ENCODE measurements around the gene TMEM178B. TPM values are rescaled to one million over a fixed set of nuclear protein-coding genes. Genes with fewer than 3 reads are reported as not detected.

The TMEM178B gene
- polyA plus RNA-seq, 1 donor (not counting 4 experiments of a cell fraction or from before 2014, with no cell fraction given), result not detected

DNA sequence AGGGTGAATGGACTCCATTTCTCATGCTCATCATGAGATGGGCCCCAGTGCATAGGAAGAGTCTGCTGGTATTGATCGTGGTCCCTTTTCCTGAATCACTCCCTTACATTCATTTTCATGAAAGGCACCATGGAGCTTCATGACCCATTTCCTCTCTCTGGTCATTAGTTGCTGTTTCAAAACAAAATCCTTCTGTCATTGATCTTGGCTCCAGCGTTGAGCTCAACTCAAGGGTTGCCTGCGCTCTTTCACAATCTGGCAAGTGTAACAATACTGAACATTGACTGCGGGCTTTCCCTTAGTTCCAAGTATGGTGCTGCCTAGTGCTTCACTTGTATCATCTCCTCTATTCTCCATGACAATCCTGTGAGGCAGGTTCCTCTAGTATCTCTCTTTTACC is 197.6 kb downstream of the TMEM178B start:
- H3K27me3 ChIP-seq (ENCODE audit: control insufficient read depth, extremely low read depth, insufficient read depth, low read length), result no peaks in the 10 kb centered on the region
- no peaks in the 10 kb centered on the region for H3K79me2 ChIP-seq (ENCODE audit: control insufficient read depth, insufficient read depth, low read length)
- no peak for DNase-seq (ENCODE audit: low read depth, low spot score)
- H3K4me2 ChIP-seq (ENCODE audit: control insufficient read depth, extremely low read depth, insufficient read depth, low read depth, low read length), result no peak overlapping the region
- H3K9ac ChIP-seq (ENCODE audit: control insufficient read depth, extremely low read depth, insufficient read depth, low read length), result no peak overlapping the region
- H2AFZ ChIP-seq (ENCODE audit: control insufficient read depth, low read length), result no peak overlapping the region
- no peaks in the 10 kb centered on the region for H3K36me3 ChIP-seq (ENCODE audit: control insufficient read depth in 2 of 2, extremely low read depth in 1 of 2, insufficient read depth in 2 of 2, low read length in 2 of 2)
- no peaks in the 10 kb centered on the region for H3K9me3 ChIP-seq (ENCODE audit: control insufficient read depth, low read depth, low read length)
- TF ChIP-seq, protein P1, sequence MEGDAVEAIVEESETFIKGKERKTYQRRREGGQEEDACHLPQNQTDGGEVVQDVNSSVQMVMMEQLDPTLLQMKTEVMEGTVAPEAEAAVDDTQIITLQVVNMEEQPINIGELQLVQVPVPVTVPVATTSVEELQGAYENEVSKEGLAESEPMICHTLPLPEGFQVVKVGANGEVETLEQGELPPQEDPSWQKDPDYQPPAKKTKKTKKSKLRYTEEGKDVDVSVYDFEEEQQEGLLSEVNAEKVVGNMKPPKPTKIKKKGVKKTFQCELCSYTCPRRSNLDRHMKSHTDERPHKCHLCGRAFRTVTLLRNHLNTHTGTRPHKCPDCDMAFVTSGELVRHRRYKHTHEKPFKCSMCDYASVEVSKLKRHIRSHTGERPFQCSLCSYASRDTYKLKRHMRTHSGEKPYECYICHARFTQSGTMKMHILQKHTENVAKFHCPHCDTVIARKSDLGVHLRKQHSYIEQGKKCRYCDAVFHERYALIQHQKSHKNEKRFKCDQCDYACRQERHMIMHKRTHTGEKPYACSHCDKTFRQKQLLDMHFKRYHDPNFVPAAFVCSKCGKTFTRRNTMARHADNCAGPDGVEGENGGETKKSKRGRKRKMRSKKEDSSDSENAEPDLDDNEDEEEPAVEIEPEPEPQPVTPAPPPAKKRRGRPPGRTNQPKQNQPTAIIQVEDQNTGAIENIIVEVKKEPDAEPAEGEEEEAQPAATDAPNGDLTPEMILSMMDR (optimal IDR thresholded peaks at IDR 0.05 in 1 of 3, IDR thresholded peaks at IDR 0.05 in 1 of 3, conservative IDR thresholded peaks at IDR 0.05 in 1 of 3; ENCODE audit: extremely low read depth in 1 of 3, insufficient read depth in 2 of 3, low read length in 3 of 3), result no peak
- TF ChIP-seq EZH2 (IDR thresholded peaks at IDR 0.05; ENCODE audit: low read length), result no peak
- no peak for FAIRE-seq
- H3K27ac ChIP-seq (ENCODE audit: control insufficient read depth, insufficient read depth, low read length), result no peak overlapping the region
- H3K4me1 ChIP-seq (ENCODE audit: control insufficient read depth, extremely low read depth, insufficient read depth, low read length), result no peaks in the 10 kb centered on the region
- no peaks in the 10 kb centered on the region for H3K9me1 ChIP-seq (ENCODE audit: control insufficient read depth, extremely low read depth, insufficient read depth, low read length)
- no peaks in the 10 kb centered on the region for H4K20me1 ChIP-seq (ENCODE audit: control insufficient read depth, extremely low read depth, insufficient read depth, low read length)
- no peak overlapping the region for H3K4me3 ChIP-seq (ENCODE audit: control insufficient read depth in 2 of 3, extremely low read depth in 1 of 3, insufficient read depth in 2 of 3, low read depth in 1 of 3, low read length in 3 of 3)
- dilution Hi-C loops (cut with MboI; ENCODE audit: extremely low pct_ligation_motif_present, low sequenced_read_pairs), result no loop called here

DNA sequence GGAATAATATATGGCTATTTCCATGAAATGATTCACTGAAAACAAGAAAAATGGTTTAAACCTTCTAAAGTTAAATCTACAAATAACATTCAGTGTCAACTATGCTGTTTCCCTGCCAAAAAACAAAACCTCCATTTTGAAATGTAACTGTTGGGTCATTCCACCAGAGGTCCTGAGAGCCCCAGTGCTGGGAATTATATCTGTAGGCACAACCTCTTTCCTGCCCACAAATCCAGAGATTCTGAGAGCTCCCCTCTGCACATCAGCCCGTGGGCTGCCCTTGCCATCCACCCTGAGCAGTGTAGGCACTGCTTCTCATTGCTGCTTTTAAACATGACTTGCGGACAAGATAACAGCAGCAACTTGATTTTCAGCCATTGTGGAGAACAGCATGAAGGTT is 198.6 kb downstream of the TMEM178B start:
- Histone ChIP-seq H3K9ac (ENCODE audit: control insufficient read depth, extremely low read depth, insufficient read depth, low read length) (no peak overlapping the region), H3K27ac (ENCODE audit: control insufficient read depth, insufficient read depth, low read length) (no peak overlapping the region), H3K27me3 (ENCODE audit: control insufficient read depth, extremely low read depth, insufficient read depth, low read length) (no peaks in the 10 kb centered on the region), H3K4me1 (ENCODE audit: control insufficient read depth, extremely low read depth, insufficient read depth, low read length) (no peaks in the 10 kb centered on the region), H3K9me3 (ENCODE audit: control insufficient read depth, low read depth, low read length) (no peaks in the 10 kb centered on the region), H3K9me1 (ENCODE audit: control insufficient read depth, extremely low read depth, insufficient read depth, low read length) (no peaks in the 10 kb centered on the region), H3K4me2 (ENCODE audit: control insufficient read depth, extremely low read depth, insufficient read depth, low read depth, low read length) (no peak overlapping the region), H3K36me3 (ENCODE audit: control insufficient read depth in 2 of 2, extremely low read depth in 1 of 2, insufficient read depth in 2 of 2, low read length in 2 of 2) (no peaks in the 10 kb centered on the region), H3K4me3 (ENCODE audit: control insufficient read depth in 2 of 3, extremely low read depth in 1 of 3, insufficient read depth in 2 of 3, low read depth in 1 of 3, low read length in 3 of 3) (no peak overlapping the region), H2AFZ (ENCODE audit: control insufficient read depth, low read length) (no peak overlapping the region), H3K79me2 (ENCODE audit: control insufficient read depth, insufficient read depth, low read length) (no peaks in the 10 kb centered on the region), H4K20me1 (ENCODE audit: control insufficient read depth, extremely low read depth, insufficient read depth, low read length) (no peaks in the 10 kb centered on the region)
- TF ChIP-seq EZH2 (IDR thresholded peaks at IDR 0.05; ENCODE audit: low read length), result no peak
- TF ChIP-seq, protein P1 (optimal IDR thresholded peaks at IDR 0.05 in 1 of 3, IDR thresholded peaks at IDR 0.05 in 1 of 3, conservative IDR thresholded peaks at IDR 0.05 in 1 of 3; ENCODE audit: extremely low read depth in 1 of 3, insufficient read depth in 2 of 3, low read length in 3 of 3), result no peak
- FAIRE-seq (no peak), DNase-seq (ENCODE audit: low read depth, low spot score) (no peak)
- dilution Hi-C loops (cut with MboI; ENCODE audit: extremely low pct_ligation_motif_present, low sequenced_read_pairs), result no loop called here
